Measurements from ENCODE around the gene LBHD2.

The LBHD2 gene

DNA sequence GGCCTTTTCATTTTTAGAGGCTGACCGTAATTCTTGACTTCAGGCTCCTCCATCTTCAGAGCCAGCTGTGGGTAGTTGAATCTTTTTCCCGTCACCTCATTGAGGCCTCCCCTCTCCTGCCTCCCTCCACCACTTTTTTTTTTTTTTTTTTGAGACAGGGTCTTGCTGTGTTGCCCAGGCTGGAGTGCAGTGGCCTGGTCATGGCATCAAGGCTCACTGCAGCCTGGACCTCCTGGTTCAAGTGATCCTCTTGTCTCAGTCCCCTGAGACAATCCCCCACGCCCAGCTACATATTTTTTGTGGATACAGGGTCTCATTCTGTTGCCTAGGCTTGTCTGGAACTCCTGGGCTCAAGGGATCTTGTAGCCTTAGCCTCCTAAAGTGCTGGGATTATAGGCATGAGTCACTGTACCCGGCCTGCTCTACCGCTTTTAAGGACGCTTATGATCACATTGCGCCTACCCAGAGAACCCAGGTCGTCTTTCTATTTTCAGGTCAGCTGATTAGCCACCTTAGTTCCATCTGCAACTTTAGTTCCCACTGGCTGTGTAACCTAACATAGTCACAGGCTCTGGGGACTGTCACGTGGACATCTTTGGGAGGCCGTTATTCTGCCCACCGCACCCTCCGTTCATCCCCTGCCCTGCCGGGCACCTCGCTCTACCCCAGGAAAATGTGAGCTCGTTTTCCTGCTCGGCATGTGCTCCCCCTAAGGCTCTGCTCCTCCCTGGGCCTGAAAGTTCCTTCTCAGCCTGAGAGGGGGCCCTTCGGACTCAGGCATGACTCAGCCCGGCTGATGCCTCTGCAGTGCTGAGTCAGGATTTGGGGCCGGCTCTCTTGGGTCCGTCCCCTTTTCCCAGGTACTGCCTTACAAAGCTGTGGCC, 52.6 kb downstream of the LBHD2 start:
- H3K4me3 ChIP-seq (ENCODE audit: low read depth, low read length), result no peak overlapping the region
- H3K4me1 ChIP-seq (ENCODE audit: control insufficient read depth, insufficient read depth, low read length), result peaks cover 2% of the 10 kb centered on the region
- H3K36me3 ChIP-seq (ENCODE audit: control insufficient read depth, insufficient read depth, low read length), result peaks cover 16% of the 10 kb centered on the region
- peaks cover 14% of the 10 kb centered on the region for H3K27me3 ChIP-seq (ENCODE audit: control insufficient read depth, insufficient read depth, low read length)
- H3K9ac ChIP-seq (ENCODE audit: low read depth, low read length), result no peak overlapping the region
- H3K9me3 ChIP-seq (ENCODE audit: control insufficient read depth, insufficient read depth, low read length), result no peaks in the 10 kb centered on the region

DNA sequence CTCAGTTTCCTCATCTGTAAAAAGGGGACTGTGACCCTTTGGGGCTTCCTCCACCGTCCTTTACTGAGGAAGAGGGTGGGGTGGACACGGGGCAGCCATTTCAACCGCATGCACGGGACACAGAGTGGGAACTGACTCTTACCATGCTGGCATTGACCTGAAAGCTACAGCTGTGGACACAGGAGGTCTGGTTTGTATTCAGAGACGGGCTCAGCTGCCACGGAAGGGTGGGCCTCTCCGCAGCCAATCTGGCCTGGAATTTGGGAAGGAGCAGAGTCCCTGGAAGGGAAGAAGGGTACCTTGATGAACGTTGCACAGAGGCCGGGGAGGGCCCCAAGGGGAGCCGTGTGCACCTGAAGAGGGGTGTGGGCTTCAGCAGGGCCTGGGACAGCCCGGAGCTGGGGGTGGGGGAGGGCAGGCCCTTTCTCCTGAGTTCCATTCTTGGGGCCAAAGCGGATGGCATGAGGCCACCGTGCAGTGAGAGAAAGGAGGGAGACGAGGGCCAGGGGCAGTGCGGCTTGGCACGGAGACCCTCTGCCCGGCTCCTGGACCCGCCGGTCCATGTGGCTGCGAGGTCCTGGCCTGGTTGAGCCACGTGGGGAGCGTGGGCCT, 53.8 kb downstream of the LBHD2 start:
- H3K9ac ChIP-seq (ENCODE audit: low read depth, low read length), result no peak overlapping the region
- peaks cover 14% of the 10 kb centered on the region for H3K27me3 ChIP-seq (ENCODE audit: control insufficient read depth, insufficient read depth, low read length)
- peaks cover 2% of the 10 kb centered on the region for H3K4me1 ChIP-seq (ENCODE audit: control insufficient read depth, insufficient read depth, low read length)
- H3K36me3 ChIP-seq (ENCODE audit: control insufficient read depth, insufficient read depth, low read length), result peaks cover 11% of the 10 kb centered on the region
- no peak overlapping the region for H3K4me3 ChIP-seq (ENCODE audit: low read depth, low read length)
- H3K9me3 ChIP-seq (ENCODE audit: control insufficient read depth, insufficient read depth, low read length), result no peaks in the 10 kb centered on the region

DNA sequence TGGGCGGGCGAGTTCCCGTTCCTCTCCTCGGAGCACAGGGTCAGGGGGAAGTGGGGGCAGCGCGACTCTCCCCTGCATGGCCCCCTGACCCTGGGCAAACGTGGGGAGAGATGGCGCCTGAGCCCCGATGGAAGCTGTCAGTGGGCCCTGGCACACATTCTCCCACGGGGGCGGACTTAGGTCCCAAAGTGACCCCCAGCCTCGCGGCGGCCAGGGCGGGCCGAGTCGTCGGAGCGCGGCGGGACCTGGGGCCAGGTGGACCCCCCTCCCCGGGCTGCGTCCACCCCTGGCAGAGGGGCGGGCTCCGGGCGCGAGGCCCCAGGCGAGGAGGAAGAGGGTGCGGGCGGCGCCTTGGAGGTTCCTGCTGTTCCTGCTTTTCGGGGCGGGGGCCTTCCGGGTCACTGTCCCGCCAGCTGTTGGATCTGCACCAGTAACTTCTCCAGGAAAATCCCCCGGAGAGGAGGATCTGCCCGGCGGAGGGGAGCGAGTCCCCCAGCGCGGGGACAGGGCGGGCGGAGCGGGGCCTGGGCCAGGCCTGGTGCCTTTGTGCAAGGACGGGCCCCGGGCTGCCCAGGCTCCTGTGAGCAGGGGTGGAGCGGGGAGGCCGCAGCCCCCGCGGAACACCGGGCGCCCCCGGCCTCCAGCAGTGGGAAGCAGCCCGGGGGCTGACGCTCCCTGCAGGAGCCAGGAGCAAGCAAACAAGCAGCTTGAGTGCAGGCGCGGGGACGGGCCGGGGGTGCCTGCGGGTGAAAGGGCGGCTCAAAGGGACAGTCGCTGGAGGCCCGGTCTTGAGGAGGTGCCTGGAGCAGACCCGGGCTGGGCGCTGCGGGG, 54.5 kb downstream of the LBHD2 start:
- H3K9ac ChIP-seq (ENCODE audit: low read depth, low read length), result no peak overlapping the region
- H3K36me3 ChIP-seq (ENCODE audit: control insufficient read depth, insufficient read depth, low read length), result peaks cover 4% of the 10 kb centered on the region
- peaks cover 14% of the 10 kb centered on the region for H3K27me3 ChIP-seq (ENCODE audit: control insufficient read depth, insufficient read depth, low read length)
- H3K9me3 ChIP-seq (ENCODE audit: control insufficient read depth, insufficient read depth, low read length), result no peaks in the 10 kb centered on the region
- H3K4me3 ChIP-seq (ENCODE audit: low read depth, low read length), result peak overlapping the region; percentile 51
- peaks cover 2% of the 10 kb centered on the region for H3K4me1 ChIP-seq (ENCODE audit: control insufficient read depth, insufficient read depth, low read length)

DNA sequence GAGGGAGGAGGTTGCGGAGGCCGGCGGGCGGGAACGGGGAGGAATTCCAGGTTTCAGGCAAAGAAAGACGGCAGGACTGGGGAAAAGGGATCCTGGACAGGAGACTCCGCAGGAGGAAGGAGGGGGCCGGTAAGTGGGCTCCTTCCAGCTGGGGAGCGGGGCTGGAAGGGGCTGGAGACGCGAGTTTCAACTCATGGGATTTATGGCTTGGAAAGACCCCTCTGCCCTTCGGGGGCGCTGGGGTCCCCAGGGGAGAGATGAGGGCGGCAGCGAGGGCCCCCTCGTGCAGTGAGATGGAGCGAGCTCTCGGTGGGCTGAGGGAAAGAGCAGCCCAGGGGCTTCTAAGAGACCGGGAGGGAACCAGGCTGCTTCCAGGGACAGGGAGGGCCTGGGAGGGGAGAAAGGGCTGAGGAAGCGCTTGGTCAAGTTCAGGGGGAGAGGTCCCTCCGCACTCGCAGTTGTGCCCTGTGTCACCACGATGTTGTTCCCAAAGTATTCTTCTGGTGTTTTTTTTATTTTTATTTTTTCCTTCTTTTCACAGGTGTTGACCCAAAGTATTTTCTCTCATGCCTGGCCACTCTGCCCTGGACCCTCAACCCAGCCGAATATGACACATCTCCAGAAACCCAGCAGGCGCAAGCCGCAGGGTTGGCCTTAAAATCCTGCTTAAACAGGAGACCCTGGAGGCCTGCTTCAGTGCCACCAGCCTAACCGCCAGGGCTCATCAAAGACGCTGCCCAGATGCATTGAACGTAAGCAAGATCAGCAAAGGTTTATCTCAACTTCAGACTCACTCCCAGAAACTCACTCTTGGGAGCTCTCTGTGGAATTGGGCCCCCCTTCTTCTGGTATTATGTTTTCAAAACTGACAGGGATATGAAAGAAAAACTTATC, 55.4 kb downstream of the LBHD2 start:
- no peak overlapping the region for H3K9ac ChIP-seq (ENCODE audit: low read depth, low read length)
- H3K36me3 ChIP-seq (ENCODE audit: control insufficient read depth, insufficient read depth, low read length), result peaks cover 3% of the 10 kb centered on the region
- H3K4me3 ChIP-seq (ENCODE audit: low read depth, low read length), result peak overlapping the region; percentile 51
- peaks cover 14% of the 10 kb centered on the region for H3K27me3 ChIP-seq (ENCODE audit: control insufficient read depth, insufficient read depth, low read length)
- peaks cover 2% of the 10 kb centered on the region for H3K4me1 ChIP-seq (ENCODE audit: control insufficient read depth, insufficient read depth, low read length)
- H3K9me3 ChIP-seq (ENCODE audit: control insufficient read depth, insufficient read depth, low read length), result no peaks in the 10 kb centered on the region
